GM15510 (cell line): Measurements from ENCODE around the gene AP2S1.

Source experiments
- POLR2A ChIP-seq: IDR thresholded peaks from 3 replicates; pipeline ENCODE4 v1.6.1; 2011; ENCODE audit warnings: borderline replicate concordance; ENCODE audit not compliant: insufficient read length; ENCODE audit errors: extremely low read depth

The AP2S1 gene

DNA sequence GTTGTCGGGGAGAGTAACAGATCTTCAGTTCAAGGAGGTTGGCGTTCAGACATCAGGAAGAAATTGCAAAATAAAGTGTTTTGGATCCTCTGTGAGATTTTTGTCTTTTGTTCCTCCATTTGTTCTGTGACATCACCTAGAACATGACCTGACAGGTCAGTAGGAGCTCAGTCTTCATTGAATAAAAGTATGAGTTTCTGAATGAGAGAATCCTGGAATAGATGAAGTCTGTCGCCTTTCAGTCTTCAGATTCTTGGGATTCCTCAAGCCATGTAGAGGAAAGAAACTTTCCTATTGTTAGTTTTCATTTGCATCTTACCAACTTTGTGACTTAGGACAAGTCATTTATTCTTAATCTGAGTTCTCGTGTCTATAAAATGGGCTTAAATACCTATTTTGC lies 24.6 kb upstream of the AP2S1 start:
- TF ChIP-seq POLR2A, result no peak

DNA sequence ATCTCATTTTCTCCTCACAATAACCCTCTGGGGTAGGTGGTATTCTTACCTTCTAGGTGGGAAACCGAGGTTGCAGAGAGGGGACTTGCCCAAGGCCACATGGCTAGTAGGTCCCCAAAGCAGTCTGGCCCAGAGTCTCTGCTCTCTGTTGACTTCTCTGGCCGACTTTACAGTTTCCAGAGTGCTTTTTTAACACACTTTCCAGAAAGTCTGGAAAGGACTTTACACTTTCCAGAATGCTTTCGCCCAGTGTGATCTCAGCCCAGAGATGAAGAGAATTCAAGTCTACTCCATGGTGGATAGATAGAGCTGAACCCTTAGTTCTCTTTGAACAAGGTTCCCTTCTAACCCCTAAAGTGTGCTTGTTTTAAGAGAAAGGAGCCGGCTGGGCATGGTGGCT lies 22.3 kb upstream of the AP2S1 start:
- TF ChIP-seq POLR2A, result no peak

DNA sequence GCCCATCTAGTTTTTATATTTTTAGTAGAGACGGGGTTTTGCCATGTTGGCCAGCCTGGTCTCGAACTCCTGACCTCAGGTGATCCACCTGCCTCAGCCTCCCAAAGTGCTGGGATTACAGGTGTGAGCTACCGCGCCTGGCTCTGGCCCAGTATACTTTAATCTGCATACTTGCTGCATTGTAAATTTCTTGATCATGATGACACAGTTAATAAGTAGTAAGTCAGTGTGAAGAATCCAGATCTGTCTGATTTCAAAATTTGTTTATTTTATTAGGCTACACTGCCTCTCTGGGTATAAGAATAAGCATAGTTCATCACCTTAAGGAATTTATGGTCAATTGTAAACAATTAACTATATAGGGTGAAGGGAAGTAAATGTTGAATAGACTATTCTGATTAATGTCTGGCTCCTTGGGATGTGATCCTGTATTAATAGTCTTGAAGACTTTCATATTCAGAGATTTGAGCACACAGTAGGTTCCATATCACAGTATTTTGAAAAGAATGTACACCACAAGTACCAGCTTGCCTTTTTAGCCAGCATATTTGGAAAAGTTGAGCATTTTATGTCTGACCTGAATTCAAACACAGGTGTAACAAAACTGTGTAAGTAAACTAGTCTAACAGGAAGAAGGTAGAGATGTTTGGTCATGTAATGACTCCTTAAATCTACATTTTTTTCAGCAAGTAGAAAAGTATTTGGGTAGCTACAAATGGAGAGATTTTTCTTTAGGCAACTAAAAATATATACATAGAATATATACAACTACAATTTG lies 17.6 kb upstream of the AP2S1 start:
- TF ChIP-seq POLR2A, result no peak

GRCh38 chr19:46867170-46867569 lies 16.5 kb upstream of the AP2S1 start:
- TF ChIP-seq POLR2A, result no peak

GRCh38 chr19:46866407-46867136 lies 15.9 kb upstream of the AP2S1 start:
- no peak for TF ChIP-seq POLR2A

DNA sequence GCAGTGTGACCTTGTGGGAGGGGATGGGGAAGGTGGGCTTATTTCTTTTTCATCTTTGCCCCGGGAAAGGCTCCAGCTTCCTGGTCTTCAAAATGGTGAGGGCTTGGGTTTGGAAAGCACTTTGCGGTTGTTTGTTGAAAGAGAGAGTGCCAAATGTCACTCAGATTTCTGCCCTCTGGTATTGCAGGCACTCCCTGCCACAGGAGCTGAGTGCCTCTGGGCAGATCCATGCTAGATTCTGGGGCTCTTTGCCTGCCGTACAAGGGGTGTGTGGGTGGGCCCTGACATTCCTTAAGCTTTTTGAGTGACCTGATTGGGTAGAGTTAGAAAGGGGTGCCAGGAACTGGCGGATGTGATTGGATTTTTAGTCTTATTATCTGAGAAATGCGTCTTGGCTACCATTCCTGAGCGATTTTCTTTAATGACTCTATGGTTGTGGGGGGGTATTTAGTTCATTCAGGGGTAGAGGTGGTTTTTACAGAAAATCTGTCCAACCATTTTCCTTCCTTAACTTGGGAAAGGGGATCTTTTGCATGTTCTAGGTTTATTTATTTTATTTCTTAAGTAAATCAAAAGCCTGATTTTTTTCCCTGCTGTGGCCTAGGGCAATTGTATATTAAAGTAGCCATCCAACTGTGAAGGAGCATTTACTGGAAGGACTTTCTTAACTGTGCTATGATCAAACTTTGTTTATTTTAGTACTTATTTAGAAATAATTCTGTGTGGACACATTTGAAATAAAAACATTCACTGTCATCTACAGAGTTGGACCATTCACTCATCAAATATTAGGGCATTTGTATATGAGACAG lies 13.4 kb upstream of the AP2S1 start:
- no peak for TF ChIP-seq POLR2A

DNA sequence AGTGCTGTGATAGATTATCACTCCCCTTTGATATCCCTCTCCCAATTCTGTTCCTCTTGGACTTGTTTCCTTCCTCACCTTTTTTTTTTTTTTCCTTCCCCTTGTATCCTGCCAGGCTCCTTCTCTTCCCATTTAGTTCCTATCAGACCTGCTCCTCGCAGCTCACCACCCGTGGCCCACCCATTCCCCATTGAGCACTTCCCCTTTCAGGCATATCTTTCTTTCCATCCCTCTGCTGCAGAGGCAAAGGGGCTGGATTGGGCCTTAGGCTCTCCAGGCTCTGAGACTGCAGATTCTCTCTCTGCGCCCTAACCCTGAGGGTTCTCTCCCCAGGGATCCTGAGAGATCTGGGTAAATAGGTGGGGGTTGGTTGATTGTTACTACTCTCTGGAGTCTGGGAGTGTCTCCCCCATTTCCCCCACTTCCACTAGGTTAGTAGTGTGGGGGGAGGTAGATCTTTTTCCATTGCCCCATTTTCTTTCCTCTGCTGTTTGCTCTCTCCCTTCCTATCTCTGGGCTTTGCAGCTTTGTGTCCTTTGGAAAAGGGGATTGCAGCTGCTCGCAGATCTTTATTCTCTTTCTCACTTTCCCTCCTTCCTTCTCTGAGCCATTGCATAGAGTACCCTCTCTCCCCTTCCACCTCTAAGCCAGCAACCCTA lies 12.5 kb upstream of the AP2S1 start:
- no peak for TF ChIP-seq POLR2A

GRCh38 chr19:46862503-46862834 lies 11.8 kb upstream of the AP2S1 start:
- TF ChIP-seq POLR2A, result no peak

- no peak for TF ChIP-seq POLR2A
Measured at GRCh38 chr19:46861691-46862502, 11.3 kb upstream of the AP2S1 start.

DNA sequence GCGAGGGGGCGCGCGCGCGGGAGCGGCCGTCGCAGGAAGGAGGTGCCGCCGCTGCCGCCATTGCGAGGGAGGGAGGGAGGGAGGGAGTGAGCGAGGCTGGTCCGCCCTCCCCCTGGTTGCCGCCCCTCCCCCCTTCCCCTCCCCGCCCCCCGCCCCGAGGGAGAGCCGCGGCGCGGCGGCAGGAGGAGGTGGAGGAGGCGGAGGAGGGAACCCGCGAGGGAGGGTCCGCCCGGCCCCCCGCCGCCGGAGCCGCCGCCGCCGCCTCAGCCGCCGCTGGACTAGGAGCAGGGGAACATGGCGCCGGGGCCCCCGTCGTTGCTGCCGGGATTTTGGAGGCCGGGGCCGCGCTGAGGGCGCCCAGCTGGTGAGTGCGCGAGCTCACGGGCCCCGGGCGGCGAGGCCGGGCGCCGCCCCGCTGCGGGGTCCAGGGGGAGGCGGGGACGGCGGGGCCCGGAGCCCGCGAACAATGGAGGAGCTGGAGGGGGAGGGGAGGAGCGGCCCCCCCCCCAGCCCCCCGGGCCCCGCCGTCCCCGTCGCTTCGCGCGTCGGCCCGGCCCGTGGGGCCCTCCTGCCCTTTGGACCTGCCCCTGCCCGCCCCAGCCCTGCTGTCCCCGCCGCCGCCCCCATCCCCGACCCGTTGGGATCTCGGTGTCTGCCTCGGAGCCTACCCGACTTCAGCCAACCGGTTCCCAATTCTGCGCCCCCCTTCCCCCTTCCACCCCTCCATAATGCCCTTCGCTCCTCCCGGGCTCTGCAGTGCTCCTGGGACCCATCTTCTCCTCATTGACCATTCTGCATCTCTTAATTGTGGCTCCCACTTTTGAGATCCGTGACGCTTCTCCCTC lies 10.4 kb upstream of the AP2S1 start, which contains the start of gene ARHGAP35:
Gene ARHGAP35 (plus strand): TSS at position 152 of the 845 bp plus-strand sequence. CDS start 57,679 bp downstream, outside the sequence.
- TF ChIP-seq POLR2A, result no peak

DNA sequence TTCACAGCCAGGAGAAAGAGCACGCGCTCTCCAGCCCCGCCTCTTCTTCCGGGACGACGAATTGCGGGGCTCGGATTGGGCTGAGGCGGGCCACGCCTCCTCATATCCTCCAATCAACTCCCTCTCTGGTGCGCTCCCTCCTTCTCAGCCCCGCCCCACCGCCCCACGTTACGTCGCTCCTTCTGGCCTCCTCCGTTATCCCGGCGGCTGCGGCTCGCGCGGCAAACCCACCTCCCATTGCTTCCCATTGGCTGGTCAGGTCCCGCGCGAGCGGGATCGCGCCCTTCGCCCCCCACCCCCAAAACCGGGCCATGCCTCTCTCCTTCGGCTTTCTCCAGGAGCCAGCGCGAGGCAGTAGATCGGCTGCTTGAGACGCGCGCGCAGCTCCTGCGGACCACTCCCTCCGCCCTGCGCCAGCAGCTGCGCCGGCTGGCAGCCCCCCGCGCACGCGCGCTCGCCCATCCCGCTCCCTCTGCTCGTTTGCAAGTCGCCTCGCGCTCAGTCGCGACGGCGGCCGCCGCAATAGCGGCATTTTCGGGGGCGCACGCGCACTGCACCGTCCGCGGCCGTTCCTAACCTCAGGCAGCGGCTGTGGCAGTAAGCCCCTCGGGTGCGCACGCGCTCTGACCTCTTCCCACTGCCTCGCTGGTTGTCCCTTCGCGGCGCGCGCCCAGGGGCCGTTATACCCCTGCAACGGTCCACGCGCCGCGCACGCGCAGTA lies 9.6 kb upstream of the AP2S1 start:
- TF ChIP-seq POLR2A, result peak; percentile 69

GRCh38 chr19:46859637-46860124 lies 9.0 kb upstream of the AP2S1 start:
- TF ChIP-seq POLR2A, result peak; percentile 23
